Colonic mucosa (tissue), 4 donors: ENCODE data around the gene FHAD1. TPM values are rescaled to one million over a fixed set of nuclear protein-coding genes. Genes with fewer than 3 reads are reported as not detected.

Experiments used
- DNase-seq: peaks from one replicate; pipeline ENCODE4 v3.0.0-alpha.2; 2020
- H3K27ac ChIP-seq: fragments of 200-600 bp; one replicate; pipeline ENCODE4 v1.8.0; 2021
- H3K27me3 ChIP-seq: fragments of 200-600 bp; one replicate; pipeline ENCODE4 v1.8.0; 2021
- H3K36me3 ChIP-seq: fragments of 200-600 bp; one replicate; pipeline ENCODE4 v1.8.0; 2021
- H3K4me1 ChIP-seq: fragments of 200-600 bp; one replicate; pipeline ENCODE4 v1.8.0; 2021; ENCODE audit warnings: mild to moderate bottlenecking
- H3K4me3 ChIP-seq: fragments of 200-600 bp; one replicate; pipeline ENCODE4 v1.8.0; 2021
- H3K9ac ChIP-seq, 2 donors: one replicate each; pipeline ENCODE4 v1.7.0; 2013; ENCODE audit warnings: control low read depth in 2 of 2, low read depth in 2 of 2, low read length in 2 of 2
- H3K9me3 ChIP-seq: fragments of 200-600 bp; one replicate; pipeline ENCODE4 v1.8.0; 2021
- intact Hi-C: fragments of 100-400 bp; cut with DNase I; formaldehyde crosslinking; loops from one replicate; pipeline ENCODE4 v1.14.1; 2022
- total RNA-seq, 2 donors: library from RNA; stranded (reverse); fragmentation: NEBNext Ultra II Directional in 1 of 2; extraction: Animal tissue kit (Norgen Biotek cat#: 25700) in 1 of 2; gene quantifications; one replicate each; pipeline ENCODE4 v1.2.1, GENCODE V29; 2021
- TF ChIP-seq, protein P1 (sequence below): fragments of 200-600 bp; IDR thresholded peaks from one replicate; pipeline ENCODE4 v1.8.0; 2022; ENCODE audit warnings: antibody characterized with exemption, mild to moderate bottlenecking
- donor health status: healthy.
- donor health status: DM: no; HTN: no; CAD: no.
- donor health status: DM: no; HTN: no; CAD: no.

The FHAD1 gene
- total RNA-seq, 2 donors from 2014 or later, result 1.5 to 1.8 TPM

DNA sequence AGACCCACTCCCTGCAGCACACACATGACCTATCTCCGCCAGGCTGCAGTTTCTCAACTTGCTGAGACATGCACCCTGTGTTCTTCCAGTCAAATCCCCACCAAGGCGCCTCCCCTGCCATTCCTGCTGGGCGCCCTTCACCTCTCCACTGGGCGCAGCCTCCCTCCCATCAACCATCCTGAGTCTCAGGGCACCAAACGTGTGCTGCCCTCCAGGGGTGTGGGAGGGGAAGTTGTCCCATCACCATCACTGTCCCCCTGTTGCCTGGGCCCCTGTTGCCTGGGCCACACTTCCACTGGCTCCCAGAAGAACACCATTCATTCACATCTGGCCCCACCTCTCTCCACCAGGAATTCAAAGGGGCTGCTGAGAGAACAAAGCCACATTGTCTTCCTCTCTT, 117.7 kb downstream of the FHAD1 start:
- Histone ChIP-seq H3K9me3 (no peaks in the 10 kb centered on the region), H3K27ac (no peak overlapping the region), H3K4me3 (no peak overlapping the region), H3K27me3 (no peaks in the 10 kb centered on the region), H3K36me3 (no peaks in the 10 kb centered on the region), H3K9ac (no peak overlapping the region), H3K4me1 (no peaks in the 10 kb centered on the region)
- intact Hi-C loops, result no loop called here
- no peak for DNase-seq
- TF ChIP-seq, protein P1, sequence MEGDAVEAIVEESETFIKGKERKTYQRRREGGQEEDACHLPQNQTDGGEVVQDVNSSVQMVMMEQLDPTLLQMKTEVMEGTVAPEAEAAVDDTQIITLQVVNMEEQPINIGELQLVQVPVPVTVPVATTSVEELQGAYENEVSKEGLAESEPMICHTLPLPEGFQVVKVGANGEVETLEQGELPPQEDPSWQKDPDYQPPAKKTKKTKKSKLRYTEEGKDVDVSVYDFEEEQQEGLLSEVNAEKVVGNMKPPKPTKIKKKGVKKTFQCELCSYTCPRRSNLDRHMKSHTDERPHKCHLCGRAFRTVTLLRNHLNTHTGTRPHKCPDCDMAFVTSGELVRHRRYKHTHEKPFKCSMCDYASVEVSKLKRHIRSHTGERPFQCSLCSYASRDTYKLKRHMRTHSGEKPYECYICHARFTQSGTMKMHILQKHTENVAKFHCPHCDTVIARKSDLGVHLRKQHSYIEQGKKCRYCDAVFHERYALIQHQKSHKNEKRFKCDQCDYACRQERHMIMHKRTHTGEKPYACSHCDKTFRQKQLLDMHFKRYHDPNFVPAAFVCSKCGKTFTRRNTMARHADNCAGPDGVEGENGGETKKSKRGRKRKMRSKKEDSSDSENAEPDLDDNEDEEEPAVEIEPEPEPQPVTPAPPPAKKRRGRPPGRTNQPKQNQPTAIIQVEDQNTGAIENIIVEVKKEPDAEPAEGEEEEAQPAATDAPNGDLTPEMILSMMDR, result no peak

DNA sequence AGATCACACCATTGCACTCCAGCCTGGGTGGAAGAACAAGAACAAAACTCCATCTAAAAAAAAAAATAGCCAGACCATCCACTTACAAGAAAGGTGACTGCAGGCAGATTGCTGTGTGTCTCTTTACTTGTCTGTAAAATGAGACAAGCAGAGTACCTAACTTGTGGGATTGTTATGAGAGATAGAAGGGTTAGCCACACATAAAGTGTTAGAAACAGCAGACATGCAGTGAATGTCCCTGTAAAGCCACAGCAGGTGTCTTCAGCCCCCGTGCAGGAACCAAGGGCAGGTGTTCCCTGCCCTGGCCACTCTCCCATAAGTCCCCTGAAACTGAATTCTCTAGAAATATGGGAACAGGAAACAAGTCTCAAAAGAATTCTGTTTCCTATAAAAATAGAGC, 121.9 kb downstream of the FHAD1 start:
- H3K9ac ChIP-seq, result no peak overlapping the region
- intact Hi-C loops, result no loop called here
- TF ChIP-seq, protein P1, result no peak
- H3K9me3 ChIP-seq, result no peaks in the 10 kb centered on the region
- no peaks in the 10 kb centered on the region for H3K36me3 ChIP-seq
- H3K4me3 ChIP-seq, result no peak overlapping the region
- DNase-seq, result no peak
- H3K4me1 ChIP-seq, result no peaks in the 10 kb centered on the region
- no peaks in the 10 kb centered on the region for H3K27me3 ChIP-seq
- no peak overlapping the region for H3K27ac ChIP-seq

DNA sequence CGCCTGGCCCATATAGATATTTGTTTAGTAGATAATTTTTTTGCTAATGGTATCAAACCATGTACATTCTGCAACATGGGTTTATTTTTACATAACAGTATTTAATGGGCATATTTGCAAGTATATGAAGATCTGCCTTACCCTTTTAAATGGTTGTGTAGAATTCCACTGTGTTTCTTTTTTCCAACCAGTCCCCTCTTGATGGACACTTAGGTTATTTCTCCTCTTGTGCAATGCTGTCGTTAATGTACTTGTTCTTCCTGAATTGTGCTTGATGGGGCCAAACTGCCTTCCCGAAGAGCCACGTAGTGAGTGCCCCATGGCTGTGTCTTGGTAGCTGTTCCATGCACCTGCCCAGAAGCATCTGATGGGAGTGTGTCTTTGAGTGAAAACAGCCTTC, 123.2 kb downstream of the FHAD1 start:
- intact Hi-C loops, result no loop called here
- Histone ChIP-seq H3K36me3 (no peaks in the 10 kb centered on the region), H3K4me1 (no peaks in the 10 kb centered on the region), H3K9ac (no peak overlapping the region), H3K9me3 (no peaks in the 10 kb centered on the region), H3K27me3 (no peaks in the 10 kb centered on the region), H3K27ac (no peak overlapping the region), H3K4me3 (no peak overlapping the region)
- DNase-seq, result no peak
- TF ChIP-seq, protein P1, result no peak

DNA sequence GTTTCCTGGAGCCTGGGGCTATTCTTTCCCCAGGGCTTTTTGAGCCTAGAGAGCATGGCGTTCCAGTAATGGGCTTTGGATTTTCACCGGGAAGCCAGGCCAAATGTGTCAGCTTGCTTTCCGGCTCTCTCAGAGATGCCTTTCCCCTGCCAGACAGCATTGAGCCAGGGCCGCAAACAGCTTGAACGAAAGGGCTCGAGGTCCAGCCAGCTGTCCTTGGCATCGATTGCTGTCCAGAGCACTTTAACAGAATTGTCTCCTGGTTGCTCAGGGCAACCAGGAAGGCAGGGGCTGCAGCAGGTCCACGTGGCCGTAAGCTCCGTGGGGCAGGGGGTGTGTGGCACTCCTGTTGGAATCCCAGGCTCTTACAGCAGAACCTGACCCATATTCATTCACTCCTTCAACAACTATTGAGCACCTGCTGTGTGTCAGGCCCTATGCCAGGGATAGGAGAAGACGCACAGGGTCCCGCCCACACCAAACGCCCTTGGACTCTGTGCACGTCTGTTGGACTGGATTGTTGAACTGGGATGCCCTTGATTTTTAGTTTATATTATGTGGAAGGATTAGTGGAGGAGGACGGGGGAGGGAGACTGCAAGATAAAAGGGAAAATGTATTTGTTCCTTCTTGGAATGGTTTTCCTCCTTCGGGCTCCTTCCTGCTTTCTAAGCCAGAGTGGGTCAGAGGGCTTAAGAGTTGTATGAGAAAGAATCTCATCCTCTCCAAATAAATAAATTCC, 123.9 kb downstream of the FHAD1 start:
- H3K9me3 ChIP-seq, result no peaks in the 10 kb centered on the region
- no peak overlapping the region for H3K4me3 ChIP-seq
- TF ChIP-seq, protein P1, result no peak
- no peaks in the 10 kb centered on the region for H3K4me1 ChIP-seq
- intact Hi-C loops, result no loop called here
- no peaks in the 10 kb centered on the region for H3K36me3 ChIP-seq
- H3K27ac ChIP-seq, result no peak overlapping the region
- no peaks in the 10 kb centered on the region for H3K27me3 ChIP-seq
- peak; percentile 70 for DNase-seq
- H3K9ac ChIP-seq, result peak overlapping the region in 1 of 2 donors; percentile 13

DNA sequence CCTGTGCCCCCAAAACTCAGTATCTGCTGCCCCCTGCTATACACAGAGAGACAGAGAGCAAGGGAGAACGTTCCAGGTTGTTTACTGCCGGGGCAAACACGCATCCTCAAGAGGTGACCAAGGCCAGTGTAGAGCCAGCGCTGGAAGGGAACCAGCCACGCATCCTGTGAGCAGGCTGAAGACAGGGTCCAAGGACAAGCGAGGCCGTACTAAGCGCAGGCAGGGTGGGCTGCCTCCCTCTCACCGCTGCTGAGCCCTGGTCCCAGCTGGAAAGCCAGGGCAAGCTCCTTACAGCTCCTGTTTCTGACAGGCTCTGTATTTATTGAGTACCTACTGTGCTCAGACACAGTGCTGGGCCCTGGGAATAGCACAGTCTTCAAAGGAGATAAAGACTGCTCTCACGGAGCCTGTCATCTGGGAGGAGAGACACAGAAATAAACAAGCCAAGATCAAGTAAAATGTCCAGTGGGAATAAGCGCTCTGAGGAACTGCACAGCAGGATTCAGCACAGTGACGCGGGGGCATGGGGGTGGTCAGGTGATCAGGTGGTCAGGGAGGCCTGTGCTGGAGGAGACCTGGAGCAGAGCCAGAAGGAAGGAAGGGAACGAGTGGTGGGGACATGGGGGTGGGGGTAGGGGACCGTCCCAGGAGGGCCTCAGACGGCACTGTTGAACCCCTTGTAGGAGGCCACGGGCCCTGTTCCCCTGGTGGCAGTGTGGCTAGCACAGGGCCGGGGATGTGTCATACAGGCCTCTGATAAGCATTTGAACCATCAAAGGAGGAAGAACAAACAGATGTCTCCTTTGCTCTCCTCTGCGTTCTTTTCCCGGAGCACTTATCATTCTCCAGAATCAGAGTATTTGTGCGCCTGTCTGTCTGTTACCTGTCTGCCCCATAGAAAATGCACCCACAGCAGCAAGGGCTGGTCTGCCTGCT, 124.9 kb downstream of the FHAD1 start:
- H3K4me1 ChIP-seq, result no peaks in the 10 kb centered on the region
- H3K27ac ChIP-seq, result no peak overlapping the region
- TF ChIP-seq, protein P1, result no peak
- no peaks in the 10 kb centered on the region for H3K9me3 ChIP-seq
- no peak overlapping the region for H3K4me3 ChIP-seq
- H3K9ac ChIP-seq, result peak overlapping the region in 1 of 2 donors; percentile 13
- no peak for DNase-seq
- H3K36me3 ChIP-seq, result no peaks in the 10 kb centered on the region
- H3K27me3 ChIP-seq, result no peaks in the 10 kb centered on the region
- intact Hi-C loops, result no loop called here
